ENCODE measurements around the gene TXLNG. TPM values are rescaled to one million over a fixed set of nuclear protein-coding genes. Genes with fewer than 3 reads are reported as not detected.

Gene TXLNG
- total RNA-seq, 5 donors from 2014 or later (not counting 1 experiment from before 2014, with no cell fraction given): 16.4 to 24.0 (median 17.9) TPM

- Mint-ChIP-seq H3K27ac (no peak overlapping the region), H3K36me3 (no peaks in the 10 kb centered on the region), H3K27me3 (peaks cover 0 to 7% of the 10 kb centered on the region in 2 donors), H3K4me3 (no peak overlapping the region), H3K4me1 (no peaks in the 10 kb centered on the region), H3K9me3 (no peaks in the 10 kb centered on the region)
- no peak for DNase-seq
- Histone ChIP-seq H3K4me3 (ENCODE audit: control insufficient read depth in 1 of 2, extremely low read depth in 1 of 2, low read length in 1 of 2) (no peak overlapping the region), H3K27me3 (replicated peaks in 1 of 2; ENCODE audit: control insufficient read depth in 2 of 2, extremely low read depth in 1 of 2, insufficient read depth in 2 of 2, low read length in 1 of 2) (no peaks in the 10 kb centered on the region), H3K4me1 (ENCODE audit: control insufficient read depth in 1 of 2, extremely low read depth in 1 of 2, insufficient read depth in 2 of 2, low read length in 2 of 2) (no peaks in the 10 kb centered on the region), H3K36me3 (ENCODE audit: control insufficient read depth in 2 of 2, extremely low read depth in 1 of 2, insufficient read depth in 1 of 2, low read length in 1 of 2) (no peaks in the 10 kb centered on the region), H3K27ac (ENCODE audit: low read length) (no peak overlapping the region), H3K9me3 (no peaks in the 10 kb centered on the region)
- no CpG with 5 or more reads among the region's 2 CpGs for WGBS (ENCODE audit: insufficient coverage)
- ATAC-seq (replicated peaks in 1 of 4): no peak
- CTCF ChIA-PET: no interaction called here
- POLR2A ChIA-PET: interaction anchor here (0.5 to 0.6 kb wide), 2 partner anchors 9 to 12 kb away, joined by 3 read pairs; no protein-coding TSS in a partner anchor
Observed at GRCh38 chrX:16770970-16771482, 15.2 kb upstream of the TXLNG start.

GRCh38 chrX:16771483-16772398 lies 14.5 kb upstream of the TXLNG start:
- Mint-ChIP-seq H3K27me3 (peaks cover 0 to 7% of the 10 kb centered on the region in 2 donors), H3K9me3 (no peaks in the 10 kb centered on the region), H3K4me3 (no peak overlapping the region), H3K36me3 (no peaks in the 10 kb centered on the region), H3K27ac (no peak overlapping the region), H3K4me1 (no peaks in the 10 kb centered on the region)
- no peaks in the 10 kb centered on the region for H3K4me1 ChIP-seq (ENCODE audit: control insufficient read depth in 1 of 2, extremely low read depth in 1 of 2, insufficient read depth in 2 of 2, low read length in 2 of 2)
- no peaks in the 10 kb centered on the region for H3K9me3 ChIP-seq
- H3K27me3 ChIP-seq (replicated peaks in 1 of 2; ENCODE audit: control insufficient read depth in 2 of 2, extremely low read depth in 1 of 2, insufficient read depth in 2 of 2, low read length in 1 of 2): no peaks in the 10 kb centered on the region
- ATAC-seq (replicated peaks in 1 of 4): no peak
- WGBS (ENCODE audit: insufficient coverage): no CpG with 5 or more reads among the region's 16 CpGs
- CTCF ChIA-PET: interaction anchor here in 1 of 2 donors (0.5 kb wide), 1 partner anchor 11 kb away, joined by 3 read pairs; no protein-coding TSS in a partner anchor
- no peak overlapping the region for H3K4me3 ChIP-seq (ENCODE audit: control insufficient read depth in 1 of 2, extremely low read depth in 1 of 2, low read length in 1 of 2)
- DNase-seq: no peak
- H3K27ac ChIP-seq (ENCODE audit: low read length): no peak overlapping the region
- H3K36me3 ChIP-seq (ENCODE audit: control insufficient read depth in 2 of 2, extremely low read depth in 1 of 2, insufficient read depth in 1 of 2, low read length in 1 of 2): no peaks in the 10 kb centered on the region
- POLR2A ChIA-PET: interaction anchor here in 1 of 2 donors (0.6 kb wide), 1 partner anchor 12 kb away, joined by 3 read pairs; no protein-coding TSS in a partner anchor

- H3K36me3 Mint-ChIP-seq: no peaks in the 10 kb centered on the region
- CTCF ChIA-PET: interaction anchor here in 1 of 2 donors (0.7 kb wide), 1 partner anchor 37 kb away, joined by 6 read pairs; no protein-coding TSS in a partner anchor
- no peaks in the 10 kb centered on the region for H3K9me3 Mint-ChIP-seq
- H3K9me3 ChIP-seq: no peaks in the 10 kb centered on the region
- 100% methylated on average over 1 of the region's 6 CpGs for WGBS (ENCODE audit: insufficient coverage)
- no peak overlapping the region for H3K27ac Mint-ChIP-seq
- H3K4me3 ChIP-seq (ENCODE audit: control insufficient read depth in 1 of 2, extremely low read depth in 1 of 2, low read length in 1 of 2): no peak overlapping the region
- POLR2A ChIA-PET: interaction anchor here in 1 of 2 donors (0.7 kb wide), 1 partner anchor 19 kb away, joined by 9 read pairs; no protein-coding TSS in a partner anchor
- H3K36me3 ChIP-seq (ENCODE audit: control insufficient read depth in 2 of 2, extremely low read depth in 1 of 2, insufficient read depth in 1 of 2, low read length in 1 of 2): no peaks in the 10 kb centered on the region
- H3K4me1 ChIP-seq (ENCODE audit: control insufficient read depth in 1 of 2, extremely low read depth in 1 of 2, insufficient read depth in 2 of 2, low read length in 2 of 2): no peaks in the 10 kb centered on the region
- no peak overlapping the region for H3K4me3 Mint-ChIP-seq
- no peak for DNase-seq
- peaks cover 0 to 7% of the 10 kb centered on the region in 2 donors for H3K27me3 Mint-ChIP-seq
- no peaks in the 10 kb centered on the region for H3K4me1 Mint-ChIP-seq
- no peaks in the 10 kb centered on the region for H3K27me3 ChIP-seq (replicated peaks in 1 of 2; ENCODE audit: control insufficient read depth in 2 of 2, extremely low read depth in 1 of 2, insufficient read depth in 2 of 2, low read length in 1 of 2)
- ATAC-seq (replicated peaks in 1 of 4): no peak
- H3K27ac ChIP-seq (ENCODE audit: low read length): no peak overlapping the region
Observed at GRCh38 chrX:16772460-16772859, 13.8 kb upstream of the TXLNG start.

- Mint-ChIP-seq H3K27ac (no peak overlapping the region), H3K36me3 (no peaks in the 10 kb centered on the region), H3K4me1 (no peaks in the 10 kb centered on the region), H3K27me3 (no peaks in the 10 kb centered on the region), H3K4me3 (no peak overlapping the region), H3K9me3 (no peaks in the 10 kb centered on the region)
- ChIA-PET POLR2A (no interaction called here), CTCF (no interaction called here)
- ATAC-seq (replicated peaks in 1 of 4) (no peak), DNase-seq (no peak)
- H3K36me3 ChIP-seq (ENCODE audit: control insufficient read depth in 2 of 2, extremely low read depth in 1 of 2, insufficient read depth in 1 of 2, low read length in 1 of 2): no peaks in the 10 kb centered on the region
- no peaks in the 10 kb centered on the region for H3K9me3 ChIP-seq
- no peaks in the 10 kb centered on the region for H3K27me3 ChIP-seq (replicated peaks in 1 of 2; ENCODE audit: control insufficient read depth in 2 of 2, extremely low read depth in 1 of 2, insufficient read depth in 2 of 2, low read length in 1 of 2)
- H3K27ac ChIP-seq (ENCODE audit: low read length): no peak overlapping the region
- WGBS (ENCODE audit: insufficient coverage): no CpG with 5 or more reads among the region's 2 CpGs
- no peaks in the 10 kb centered on the region for H3K4me1 ChIP-seq (ENCODE audit: control insufficient read depth in 1 of 2, extremely low read depth in 1 of 2, insufficient read depth in 2 of 2, low read length in 2 of 2)
- H3K4me3 ChIP-seq (ENCODE audit: control insufficient read depth in 1 of 2, extremely low read depth in 1 of 2, low read length in 1 of 2): no peak overlapping the region
Observed at GRCh38 chrX:16774746-16775145, 11.5 kb upstream of the TXLNG start.

- H3K9me3 ChIP-seq: no peaks in the 10 kb centered on the region
- no peaks in the 10 kb centered on the region for H3K4me1 ChIP-seq (ENCODE audit: control insufficient read depth in 1 of 2, extremely low read depth in 1 of 2, insufficient read depth in 2 of 2, low read length in 2 of 2)
- H3K27ac Mint-ChIP-seq: no peak overlapping the region
- H3K9me3 Mint-ChIP-seq: no peaks in the 10 kb centered on the region
- H3K27ac ChIP-seq (ENCODE audit: low read length): no peak overlapping the region
- ChIA-PET POLR2A (interaction anchor here (0.6 to 0.7 kb wide), 3 partner anchors 27 to 105 kb away, joined by 3 to 4 read pairs (median 3); no protein-coding TSS in a partner anchor), CTCF (interaction anchor here (0.5 to 0.8 kb wide), 2 partner anchors 15 to 19 kb away, joined by 3 to 6 read pairs; no protein-coding TSS in a partner anchor)
- H3K27me3 ChIP-seq (replicated peaks in 1 of 2; ENCODE audit: control insufficient read depth in 2 of 2, extremely low read depth in 1 of 2, insufficient read depth in 2 of 2, low read length in 1 of 2): no peaks in the 10 kb centered on the region
- DNase-seq: no peak
- no peaks in the 10 kb centered on the region for H3K27me3 Mint-ChIP-seq
- no peaks in the 10 kb centered on the region for H3K36me3 ChIP-seq (ENCODE audit: control insufficient read depth in 2 of 2, extremely low read depth in 1 of 2, insufficient read depth in 1 of 2, low read length in 1 of 2)
- H3K4me3 ChIP-seq (ENCODE audit: control insufficient read depth in 1 of 2, extremely low read depth in 1 of 2, low read length in 1 of 2): no peak overlapping the region
- H3K4me1 Mint-ChIP-seq: no peaks in the 10 kb centered on the region
- H3K36me3 Mint-ChIP-seq: no peaks in the 10 kb centered on the region
- no peak for ATAC-seq (replicated peaks in 1 of 4)
- H3K4me3 Mint-ChIP-seq: no peak overlapping the region
Observed at GRCh38 chrX:16778545-16778944, 7.7 kb upstream of the TXLNG start.

- H3K27me3 ChIP-seq (replicated peaks in 1 of 2; ENCODE audit: control insufficient read depth in 2 of 2, extremely low read depth in 1 of 2, insufficient read depth in 2 of 2, low read length in 1 of 2): no peaks in the 10 kb centered on the region
- ChIA-PET CTCF (interaction anchor here in 1 of 2 donors (0.8 kb wide), 1 partner anchor 19 kb away, joined by 3 read pairs; no protein-coding TSS in a partner anchor), POLR2A (interaction anchor here (0.6 to 0.7 kb wide), 3 partner anchors 26 to 106 kb away, joined by 3 to 4 read pairs (median 3); no protein-coding TSS in a partner anchor)
- no peak overlapping the region for H3K4me3 ChIP-seq (ENCODE audit: control insufficient read depth in 1 of 2, extremely low read depth in 1 of 2, low read length in 1 of 2)
- no peak overlapping the region for H3K4me3 Mint-ChIP-seq
- H3K36me3 ChIP-seq (ENCODE audit: control insufficient read depth in 2 of 2, extremely low read depth in 1 of 2, insufficient read depth in 1 of 2, low read length in 1 of 2): no peaks in the 10 kb centered on the region
- H3K4me1 Mint-ChIP-seq: no peaks in the 10 kb centered on the region
- no peaks in the 10 kb centered on the region for H3K27me3 Mint-ChIP-seq
- no peaks in the 10 kb centered on the region for H3K9me3 Mint-ChIP-seq
- no peaks in the 10 kb centered on the region for H3K9me3 ChIP-seq
- H3K27ac ChIP-seq (ENCODE audit: low read length): no peak overlapping the region
- no peak overlapping the region for H3K27ac Mint-ChIP-seq
- DNase-seq (no peak), ATAC-seq (replicated peaks in 1 of 4) (no peak)
- H3K36me3 Mint-ChIP-seq: no peaks in the 10 kb centered on the region
- H3K4me1 ChIP-seq (ENCODE audit: control insufficient read depth in 1 of 2, extremely low read depth in 1 of 2, insufficient read depth in 2 of 2, low read length in 2 of 2): no peaks in the 10 kb centered on the region
Observed at GRCh38 chrX:16778993-16779392, 7.3 kb upstream of the TXLNG start.
